Occipital lobe (tissue), 2 donors: ENCODE results near the gene CEL. TPM values are rescaled to one million over a fixed set of nuclear protein-coding genes. Genes with fewer than 3 reads are reported as not detected.
"Not testable (repeated sequence)": the region's sequence is repeated elsewhere in the genome, so short reads cannot be mapped to it uniquely, and the experiment has no call there.

Experiments
- DNase-seq: peaks from one replicate; lab custom pipeline; 2025; lab: John Stamatoyannopoulos, UW
- total RNA-seq: library from RNA; depleted of rRNA; stranded (reverse); fragments of >200 nt; gene quantifications from one replicate; pipeline ENCODE4 v1.2.3, GENCODE V29; 2014

Gene CEL
- total RNA-seq, 1 donor from 2014 or later: not detected

DNA sequence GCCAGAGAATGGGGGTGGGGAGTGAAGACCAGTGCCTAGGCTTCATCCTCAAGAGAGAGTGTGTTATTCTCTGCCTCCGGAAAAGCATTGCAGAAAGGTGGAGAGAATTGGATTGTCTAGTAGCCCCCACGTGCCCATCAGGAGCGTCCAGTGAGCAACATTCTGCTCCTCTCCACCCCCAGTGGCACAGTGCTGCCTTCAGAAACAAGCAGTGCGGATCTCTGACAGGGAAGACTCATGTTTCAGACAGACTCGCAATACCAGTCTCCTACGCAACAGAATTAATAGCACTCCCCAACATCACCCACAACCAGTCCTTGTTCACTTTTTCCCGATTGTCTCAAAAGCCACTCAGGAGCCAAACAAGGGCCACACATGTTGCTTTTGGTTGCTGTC, 14.9 kb upstream of the CEL start:
- DNase-seq: no peak

DNA sequence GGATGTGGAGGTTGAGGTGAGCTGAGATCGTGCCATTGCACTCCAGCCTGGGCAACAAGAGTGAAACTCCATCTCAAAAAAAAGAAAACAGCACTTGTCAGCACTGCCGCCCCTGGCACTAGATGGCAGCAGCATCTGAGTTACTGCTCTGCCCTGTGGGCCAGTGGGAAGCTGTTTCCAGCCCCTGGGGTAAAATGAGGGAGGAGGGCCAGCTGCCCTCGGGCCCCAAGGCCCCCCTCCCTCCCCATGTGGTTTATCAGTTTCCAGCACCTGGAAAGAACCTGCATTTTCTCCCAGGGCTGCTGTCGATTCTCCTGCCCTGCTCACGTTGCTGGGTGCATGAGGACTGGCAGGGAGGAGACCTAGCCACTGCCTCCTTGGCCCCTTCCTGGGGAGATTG, 13.2 kb upstream of the CEL start:
- no peak for DNase-seq

DNA sequence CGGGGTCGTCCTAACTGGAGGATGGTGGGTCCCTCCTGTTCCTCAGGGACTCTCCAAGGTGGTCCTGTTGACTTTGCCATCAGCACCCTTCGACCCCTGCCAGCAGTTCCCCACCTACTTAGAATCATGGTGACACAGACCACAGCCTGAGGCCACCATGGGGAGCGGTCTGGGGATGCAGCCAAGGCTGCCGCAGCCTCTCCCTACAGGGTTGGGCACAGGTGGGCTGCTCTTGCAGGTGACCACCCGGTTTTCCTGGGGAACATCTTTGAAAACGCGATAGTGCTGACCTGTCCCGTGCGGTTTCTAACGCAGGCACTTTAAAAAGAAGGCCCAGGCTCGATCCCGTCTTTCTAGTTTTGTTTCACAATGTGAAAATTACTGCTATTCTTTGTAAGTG, 12.7 kb upstream of the CEL start:
- no peak for DNase-seq

DNA sequence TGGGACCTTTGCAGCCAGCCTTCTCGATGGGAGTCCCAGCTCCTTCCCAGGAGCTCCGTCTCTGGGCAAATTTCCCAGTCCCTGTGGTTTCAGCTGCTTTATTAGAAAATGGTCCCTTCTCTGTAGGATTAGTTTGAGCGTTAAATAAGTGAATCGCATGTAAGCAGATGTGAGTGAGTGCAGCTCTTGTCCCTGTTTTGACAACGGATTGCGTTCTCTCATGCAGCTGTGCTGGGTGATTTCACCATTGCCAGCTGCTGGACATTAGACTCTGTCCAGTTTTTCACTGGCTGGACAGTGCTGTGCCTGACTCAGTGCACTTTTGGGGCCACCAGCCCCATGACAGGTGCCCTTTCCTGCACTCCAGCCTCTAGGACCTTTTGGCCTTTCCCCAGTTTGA, 11.6 kb upstream of the CEL start:
- DNase-seq: peak; percentile 32

DNA sequence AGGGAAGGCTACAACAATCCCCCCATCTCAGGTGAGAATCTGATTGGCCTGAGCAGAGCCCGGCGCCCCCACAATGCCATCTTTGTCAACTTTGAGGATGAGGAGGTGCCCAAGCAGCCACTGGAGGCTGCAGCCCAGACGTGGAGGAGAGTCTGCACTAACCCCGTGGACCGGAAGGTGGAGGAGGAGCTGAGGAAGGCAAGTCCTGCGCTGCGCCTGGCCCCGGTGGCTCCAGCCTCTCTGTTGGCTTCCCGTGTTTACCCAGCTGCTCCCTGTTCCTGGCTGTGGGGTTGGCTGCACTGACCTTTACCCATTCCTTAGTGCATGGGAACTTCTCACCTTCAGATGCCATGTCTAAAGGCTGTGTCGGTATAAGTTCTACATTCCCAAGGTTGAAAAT, 11.0 kb upstream of the CEL start:
- no peak for DNase-seq

DNA sequence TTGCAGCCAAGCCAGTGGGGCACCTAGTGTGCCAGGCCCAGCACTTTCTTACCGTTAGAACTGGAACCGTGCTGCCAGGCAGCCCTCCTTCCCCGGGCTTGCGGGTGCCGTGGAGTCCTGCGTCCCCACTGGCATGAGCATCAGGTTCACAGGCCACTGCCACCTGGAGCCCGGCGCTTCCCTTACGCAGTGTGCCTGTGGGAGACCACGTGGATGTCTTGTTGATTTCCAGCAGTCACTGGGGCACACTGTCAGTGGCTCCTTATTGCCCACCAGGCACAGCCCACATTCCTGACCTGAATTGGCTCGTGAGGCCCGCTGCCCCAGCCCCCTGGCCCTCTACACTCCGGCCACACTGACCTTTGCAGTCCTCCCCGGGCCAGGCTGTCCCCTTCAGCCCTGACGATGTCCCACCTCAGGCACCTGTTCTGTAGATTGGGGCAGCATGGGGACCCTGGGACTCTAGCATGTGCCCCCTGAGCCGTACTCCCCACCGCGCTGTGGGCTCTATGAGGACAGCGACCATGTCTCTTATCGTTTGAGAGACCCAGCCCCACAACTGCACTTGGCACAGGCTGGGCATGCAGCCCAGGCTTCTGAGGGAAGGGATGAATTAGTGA, 10.4 kb upstream of the CEL start:
- no peak for DNase-seq

DNA sequence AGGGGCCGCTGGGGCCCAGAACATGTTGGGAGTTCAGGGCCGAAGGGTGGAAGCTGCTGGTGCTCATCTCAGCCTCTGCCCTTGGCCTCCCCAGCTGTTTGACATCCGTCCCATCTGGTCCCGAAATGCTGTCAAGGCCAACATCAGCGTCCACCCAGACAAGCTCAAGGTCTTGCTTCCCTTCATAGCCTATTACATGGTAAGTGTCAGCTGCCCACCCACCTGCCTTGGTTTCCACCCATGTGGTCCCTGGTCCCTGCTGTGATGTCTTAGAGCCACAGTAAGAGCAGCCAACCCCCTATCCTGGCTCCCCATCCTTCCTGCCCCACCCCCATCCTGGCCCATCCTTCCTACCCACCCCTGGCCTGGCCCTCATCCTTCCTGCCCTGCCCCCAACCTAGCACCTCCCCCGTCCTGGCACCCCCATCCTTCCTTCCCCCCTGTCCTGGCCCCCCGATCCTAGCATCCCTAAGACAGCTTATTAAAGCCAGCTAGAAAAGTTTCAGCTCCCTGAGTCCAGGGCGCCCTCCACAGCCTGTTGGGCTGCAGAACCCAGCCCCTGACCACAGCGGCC, 9.7 kb upstream of the CEL start:
- no peak for DNase-seq

DNA sequence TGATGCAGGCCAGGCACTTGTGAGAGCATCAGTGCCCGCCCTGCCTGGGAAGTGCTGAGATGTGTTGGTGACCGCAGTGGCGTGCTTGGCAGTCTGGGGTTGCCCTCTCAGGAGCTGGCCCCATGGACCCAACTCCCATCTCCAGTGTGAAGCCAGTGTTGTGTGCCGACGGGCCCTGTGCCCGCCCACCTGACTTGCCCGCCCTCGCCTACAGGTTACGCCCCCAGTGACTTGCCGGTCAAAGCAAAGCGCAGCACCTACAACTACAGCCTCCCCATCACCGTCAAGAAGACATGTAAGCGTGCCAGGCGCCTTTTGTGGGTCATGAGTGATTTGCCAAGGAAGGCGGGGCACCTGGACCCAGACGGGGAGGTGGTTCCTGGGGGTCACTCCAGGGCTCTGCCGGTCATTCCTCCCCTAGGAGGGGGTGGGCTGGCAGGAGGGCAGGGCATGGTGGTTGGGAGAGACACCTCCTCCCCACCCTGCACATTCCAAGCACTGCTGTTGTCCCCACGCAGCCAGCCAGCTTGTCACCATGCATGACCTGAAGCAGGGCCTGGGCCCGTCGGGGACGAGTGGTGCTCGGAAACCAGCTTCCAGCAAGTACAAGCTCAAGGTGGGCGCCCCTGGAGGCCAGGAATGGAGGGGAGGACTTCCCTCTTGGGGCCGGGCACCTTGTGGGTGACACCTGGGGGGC, 7.4 kb upstream of the CEL start:
- no peak for DNase-seq

DNA sequence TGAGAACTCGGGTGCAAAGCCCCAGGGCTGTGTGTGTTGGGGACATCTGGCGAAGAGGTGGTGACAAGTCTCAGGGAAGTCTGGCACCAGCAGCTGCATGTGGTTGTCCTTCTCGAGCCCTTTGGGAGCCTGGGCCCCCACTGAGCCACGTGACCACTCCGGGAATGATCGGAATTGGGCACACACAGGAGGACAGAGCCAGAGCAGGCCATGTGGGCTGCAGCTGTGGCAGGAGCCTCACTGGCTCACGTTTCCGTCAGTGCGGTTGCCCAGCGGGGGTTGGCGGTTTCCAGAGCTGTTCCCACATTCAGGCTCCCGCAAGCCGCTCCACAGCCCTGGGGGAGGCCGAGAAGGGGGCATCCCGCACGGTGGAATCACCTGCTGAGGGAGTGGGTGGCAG, 6.8 kb upstream of the CEL start:
- no peak for DNase-seq

DNA sequence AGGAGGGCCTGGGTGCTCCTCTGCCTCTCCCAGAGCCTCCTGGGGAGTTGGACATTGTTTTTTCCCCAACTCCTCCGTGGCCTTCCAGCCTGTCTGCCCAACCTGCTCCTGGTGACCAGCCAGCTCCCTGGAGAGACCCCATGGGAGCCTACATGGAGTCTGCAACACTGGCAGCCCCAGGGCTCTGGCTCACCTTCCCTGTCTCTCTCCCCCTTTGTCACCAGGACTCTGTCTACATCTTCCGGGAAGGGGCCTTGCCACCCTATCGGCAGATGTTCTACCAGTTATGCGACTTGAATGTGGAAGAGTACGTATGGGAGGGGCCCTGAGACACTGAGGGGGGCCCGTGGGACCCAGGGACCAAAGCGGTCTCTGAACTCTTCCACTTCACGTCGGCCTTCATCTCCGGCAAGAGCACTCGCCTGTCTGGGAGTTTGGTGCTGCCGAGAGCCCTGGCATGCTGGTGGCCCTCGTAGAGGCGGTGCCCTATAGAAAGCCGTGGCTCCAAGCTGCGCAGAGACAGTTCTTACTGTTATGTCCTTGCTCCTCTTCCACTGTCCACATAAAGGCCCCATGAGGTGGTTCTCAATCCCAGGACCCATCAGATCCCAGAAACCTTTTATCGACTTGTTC, 5.9 kb upstream of the CEL start:
- DNase-seq: no peak

DNA sequence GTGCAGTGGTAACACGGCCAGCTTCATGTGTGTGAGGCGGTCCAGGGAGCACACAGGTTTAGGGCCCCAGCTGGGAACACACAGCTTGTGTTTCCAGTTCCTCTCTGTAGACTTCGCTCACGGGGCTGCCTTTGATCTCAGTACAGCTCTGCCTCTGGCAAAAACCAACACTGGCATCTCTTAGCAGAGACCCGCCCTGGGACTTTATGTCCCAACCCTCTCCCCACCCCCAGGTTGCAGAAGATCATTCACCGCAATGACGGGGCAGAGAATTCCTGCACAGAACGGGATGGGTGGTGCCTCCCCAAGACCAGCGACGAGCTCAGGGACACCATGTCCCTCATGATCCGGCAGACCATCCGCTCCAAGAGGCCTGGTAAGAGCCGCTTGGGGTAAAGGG, 5.2 kb upstream of the CEL start:
- DNase-seq: no peak

DNA sequence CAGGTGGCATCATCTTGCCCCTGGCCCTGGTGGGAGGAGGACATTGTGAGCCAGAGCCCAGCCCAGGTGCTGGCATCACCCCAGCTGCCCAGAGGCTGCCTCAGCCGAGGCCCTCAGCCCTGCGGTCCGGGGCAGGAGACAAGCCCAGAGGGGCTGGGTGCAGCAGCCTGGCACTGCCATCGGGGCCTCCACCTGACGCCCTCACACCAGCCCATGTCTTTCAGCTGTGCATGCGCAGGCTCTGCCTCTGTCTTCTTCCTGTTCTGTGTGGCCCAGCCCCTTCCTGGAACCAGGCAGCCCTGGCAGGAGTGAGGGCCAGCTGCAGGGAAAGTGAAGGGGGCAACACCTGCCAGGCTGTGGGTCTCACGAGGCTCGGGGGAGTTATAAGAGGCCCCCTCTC, 4.8 kb upstream of the CEL start:
- no peak for DNase-seq

DNA sequence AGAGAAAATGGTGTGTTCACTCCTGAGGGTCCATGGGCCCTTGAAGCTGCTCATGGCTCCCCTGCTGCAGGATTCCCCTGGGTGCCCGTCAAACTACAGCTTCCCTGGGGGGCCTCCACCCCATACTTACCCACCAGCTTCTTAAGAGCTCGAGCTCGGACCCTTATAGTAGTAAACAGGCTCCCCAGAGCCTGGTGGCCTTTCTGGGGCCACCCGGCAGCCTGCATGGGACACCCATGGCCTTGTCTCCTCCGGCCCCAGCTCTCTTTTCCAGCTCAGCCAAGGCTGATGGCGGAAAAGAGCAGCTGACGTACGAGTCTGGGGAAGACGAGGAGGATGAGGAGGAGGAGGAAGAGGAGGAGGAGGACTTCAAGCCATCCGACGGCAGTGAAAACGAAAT, 4.2 kb upstream of the CEL start:
- no peak for DNase-seq

DNA sequence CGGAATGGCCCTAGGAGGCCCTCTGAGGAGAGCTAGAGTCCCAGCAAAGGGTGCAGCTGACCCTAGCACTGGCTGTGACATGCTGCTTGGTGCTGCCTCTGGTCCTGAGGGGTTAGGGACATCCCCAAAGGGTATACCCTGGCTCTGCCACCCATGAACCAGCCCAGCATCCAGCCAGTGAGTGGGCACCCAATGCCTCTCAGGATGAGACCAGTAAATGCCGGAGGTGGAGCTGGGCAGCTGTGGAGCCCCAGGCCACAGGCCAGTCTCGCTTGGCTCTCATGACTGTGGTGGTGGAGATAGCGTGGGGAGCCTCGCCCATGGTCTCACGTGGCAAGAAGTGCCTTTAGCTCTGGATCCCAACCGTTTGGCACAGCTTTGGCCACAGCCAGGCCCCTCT, 3.7 kb upstream of the CEL start:
- no peak for DNase-seq

DNA sequence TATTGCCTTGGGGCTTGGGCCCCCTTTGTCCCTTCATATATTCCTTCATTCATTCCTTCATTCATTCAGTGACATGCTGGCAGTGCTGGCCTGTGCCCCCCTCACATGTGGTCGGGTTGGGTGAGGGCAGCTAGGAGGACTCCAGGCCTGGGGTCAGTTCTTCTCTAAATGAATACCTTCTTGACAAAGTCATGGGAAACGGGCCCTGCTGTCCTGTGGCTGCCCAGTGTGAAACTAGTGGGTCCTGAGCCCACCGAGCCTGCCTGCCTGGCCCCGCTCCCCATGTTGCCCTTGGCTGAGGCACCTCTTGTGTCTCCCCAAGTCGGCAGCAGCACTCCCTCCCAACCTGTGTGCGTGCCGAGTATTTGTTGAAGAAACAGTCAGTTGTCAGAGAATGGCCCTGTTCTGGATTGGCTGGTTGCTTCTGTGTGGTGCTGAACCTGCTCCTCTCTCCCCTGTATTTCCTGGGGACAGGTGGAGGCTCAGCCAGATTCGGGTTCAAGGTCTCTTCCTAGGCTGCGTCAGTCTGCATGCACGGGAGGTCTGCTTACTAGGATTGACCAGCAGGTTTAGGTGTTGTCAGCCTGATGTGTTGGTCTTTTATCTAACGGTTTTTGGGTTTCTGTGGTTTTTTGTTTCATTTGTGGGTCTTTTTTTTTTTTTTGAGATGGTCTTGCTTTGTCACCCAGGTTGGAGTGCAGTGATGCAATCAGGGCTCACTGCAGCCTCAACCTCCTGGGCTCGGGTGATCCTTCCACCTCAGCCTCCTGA, 3.0 kb upstream of the CEL start:
- no peak for DNase-seq

DNA sequence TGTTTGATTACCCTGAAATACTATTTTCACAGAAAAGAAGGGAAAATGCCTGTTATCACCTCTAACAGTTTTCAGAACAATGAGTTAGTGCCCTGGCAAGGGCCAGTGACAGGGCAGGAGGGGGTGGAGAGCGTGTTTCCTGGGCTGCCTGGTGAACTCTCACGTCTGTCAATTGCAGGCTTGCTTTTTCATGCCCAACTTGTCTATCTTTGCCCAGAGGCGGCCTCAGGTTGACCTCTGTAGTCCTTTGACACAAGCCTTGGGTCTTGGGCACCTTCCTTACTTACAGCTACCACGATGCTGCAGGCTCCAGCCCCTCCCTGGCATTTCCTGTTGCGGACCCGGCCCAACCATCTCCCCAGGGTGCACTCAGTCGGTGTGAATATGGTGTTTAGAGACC, 2.2 kb upstream of the CEL start:
- DNase-seq: no peak

DNA sequence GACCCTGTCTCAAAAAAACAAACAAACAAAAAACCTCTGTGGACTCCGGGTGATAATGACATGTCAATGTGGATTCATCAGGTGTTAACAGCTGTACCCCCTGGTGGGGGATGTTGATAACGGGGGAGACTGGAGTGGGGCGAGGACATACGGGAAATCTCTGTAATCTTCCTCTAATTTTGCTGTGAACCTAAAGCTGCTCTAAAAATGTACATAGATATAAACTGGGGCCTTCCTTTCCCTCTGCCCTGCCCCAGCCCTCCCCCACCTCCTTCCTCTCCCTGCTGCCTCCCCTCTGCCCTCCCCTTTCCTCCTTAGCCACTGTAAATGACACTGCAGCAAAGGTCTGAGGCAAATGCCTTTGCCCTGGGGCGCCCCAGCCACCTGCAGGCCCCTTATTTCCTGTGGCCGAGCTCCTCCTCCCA, 1.4 kb upstream of the CEL start:
- DNase-seq: no peak

DNA sequence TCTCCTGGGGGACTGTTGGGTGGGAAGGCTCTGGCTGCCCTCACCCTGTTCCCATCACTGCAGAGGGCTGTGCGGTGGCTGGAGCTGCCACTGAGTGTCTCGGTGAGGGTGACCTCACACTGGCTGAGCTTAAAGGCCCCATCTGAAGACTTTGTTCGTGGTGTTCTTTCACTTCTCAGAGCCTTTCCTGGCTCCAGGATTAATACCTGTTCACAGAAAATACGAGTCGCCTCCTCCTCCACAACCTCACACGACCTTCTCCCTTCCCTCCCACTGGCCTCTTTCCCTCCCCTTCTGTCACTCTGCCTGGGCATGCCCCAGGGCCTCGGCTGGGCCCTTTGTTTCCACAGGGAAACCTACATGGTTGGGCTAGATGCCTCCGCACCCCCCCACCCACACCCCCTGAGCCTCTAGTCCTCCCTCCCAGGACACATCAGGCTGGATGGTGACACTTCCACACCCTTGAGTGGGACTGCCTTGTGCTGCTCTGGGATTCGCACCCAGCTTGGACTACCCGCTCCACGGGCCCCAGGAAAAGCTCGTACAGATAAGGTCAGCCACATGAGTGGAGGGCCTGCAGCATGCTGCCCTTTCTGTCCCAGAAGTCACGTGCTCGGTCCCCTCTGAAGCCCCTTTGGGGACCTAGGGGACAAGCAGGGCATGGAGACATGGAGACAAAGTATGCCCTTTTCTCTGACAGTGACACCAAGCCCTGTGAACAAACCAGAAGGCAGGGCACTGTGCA, 590 bp upstream of the CEL start:
- DNase-seq: not testable (repeated sequence)

DNA sequence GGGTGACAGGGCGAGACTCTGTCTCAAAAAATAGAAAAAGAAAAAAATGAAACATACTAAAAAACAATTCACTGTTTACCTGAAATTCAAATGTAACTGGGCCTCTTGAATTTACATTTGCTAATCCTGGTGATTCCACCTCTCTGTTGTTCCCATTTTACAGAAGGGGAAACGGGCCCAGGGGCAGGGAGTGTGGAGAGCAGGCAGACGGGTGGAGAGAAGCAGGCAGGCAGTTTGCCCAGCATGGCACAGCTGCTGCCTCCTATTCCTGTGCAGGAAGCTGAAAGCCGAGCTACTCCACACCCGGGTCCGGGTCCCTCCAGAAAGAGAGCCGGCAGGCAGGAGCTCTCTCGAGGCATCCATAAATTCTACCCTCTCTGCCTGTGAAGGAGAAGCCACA, 788 bp downstream of the CEL start:
- not testable (repeated sequence) for DNase-seq

DNA sequence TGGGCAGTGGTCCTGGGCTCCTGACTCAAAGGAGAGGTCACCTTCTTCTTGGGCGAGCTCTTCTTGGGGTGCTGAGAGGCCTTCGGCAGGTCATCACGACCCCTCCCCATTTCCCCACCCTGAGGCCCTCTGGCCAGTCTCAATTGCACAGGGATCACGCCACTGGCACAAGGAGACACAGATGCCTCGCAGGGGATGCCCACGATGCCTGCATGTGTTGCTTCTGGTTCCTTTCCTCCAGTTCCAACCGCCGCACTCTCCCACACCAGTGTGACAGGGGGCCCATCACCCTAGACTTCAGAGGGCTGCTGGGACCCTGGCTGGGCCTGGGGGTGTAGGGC, 1.3 kb downstream of the CEL start:
- DNase-seq: no peak

DNA sequence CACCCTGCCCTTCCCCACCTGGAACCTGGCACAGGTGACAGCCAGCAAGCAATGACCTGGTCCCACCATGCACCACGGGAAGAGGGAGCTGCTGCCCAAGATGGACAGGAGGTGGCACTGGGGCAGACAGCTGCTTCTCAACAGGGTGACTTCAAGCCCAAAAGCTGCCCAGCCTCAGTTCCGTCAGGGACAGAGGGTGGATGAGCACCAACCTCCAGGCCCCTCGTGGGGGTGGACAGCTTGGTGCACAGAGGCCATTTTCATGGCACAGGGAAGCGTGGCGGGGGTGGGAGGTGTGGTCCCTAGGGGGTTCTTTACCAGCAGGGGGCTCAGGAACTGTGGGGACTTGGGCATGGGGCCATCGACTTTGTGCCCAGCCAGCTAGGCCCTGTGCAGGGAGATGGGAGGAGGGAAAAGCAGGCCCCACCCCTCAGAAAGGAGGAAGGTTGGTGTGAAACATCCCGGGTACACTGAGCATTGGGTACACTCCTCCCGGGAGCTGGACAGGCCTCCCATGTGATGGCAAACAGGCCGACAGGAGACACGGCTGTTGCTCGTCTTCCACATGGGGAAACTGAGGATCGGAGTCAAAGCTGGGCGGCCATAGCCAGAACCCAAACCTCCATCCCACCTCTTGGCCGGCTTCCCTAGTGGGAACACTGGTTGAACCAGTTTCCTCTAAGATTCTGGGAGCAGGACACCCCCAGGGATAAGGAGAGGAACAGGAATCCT, 1.9 kb downstream of the CEL start:
- DNase-seq: no peak
